NOMO-1 (cell line): ENCODE data around the gene SNX25.
A peak's percentile ranks its signal among the peaks of the same experiment; 100 is the strongest.

Source experiments
- DNase-seq, 2 experiments: peaks; one replicate each; lab custom pipeline; 2025; ENCODE audit not compliant: unreplicated experiment in 2 of 2; lab: John Stamatoyannopoulos, UW

Gene SNX25

DNA sequence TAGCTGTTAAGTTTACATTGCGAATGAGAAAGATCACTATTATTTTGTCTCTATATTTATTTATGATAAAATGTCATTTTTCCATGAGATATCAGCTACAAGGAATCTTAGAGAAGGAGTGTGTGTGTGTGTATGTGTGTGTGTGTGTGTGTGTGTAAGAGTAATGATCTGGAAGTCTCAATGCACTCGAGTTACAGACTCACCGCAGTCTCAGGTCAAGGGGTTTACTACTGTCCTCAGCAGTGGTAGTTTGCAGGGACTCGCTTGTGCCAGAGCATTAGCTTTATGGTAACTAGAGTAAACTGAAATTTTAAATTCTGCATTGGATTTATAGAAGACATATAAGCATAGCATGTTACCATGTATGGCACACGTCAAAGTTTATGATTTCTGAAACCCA lies 155.5 kb downstream of the SNX25 start:
- DNase-seq, result no peak

- DNase-seq, result no peak
Measured at GRCh38 chr4:185369731-185370130, 160.3 kb downstream of the SNX25 start.

- no peak for DNase-seq
Measured at GRCh38 chr4:185370268-185370949, 161.0 kb downstream of the SNX25 start.

GRCh38 chr4:185371702-185372101 lies 162.3 kb downstream of the SNX25 start:
- DNase-seq, result no peak

GRCh38 chr4:185374027-185374426 lies 164.6 kb downstream of the SNX25 start:
- no peak for DNase-seq

DNA sequence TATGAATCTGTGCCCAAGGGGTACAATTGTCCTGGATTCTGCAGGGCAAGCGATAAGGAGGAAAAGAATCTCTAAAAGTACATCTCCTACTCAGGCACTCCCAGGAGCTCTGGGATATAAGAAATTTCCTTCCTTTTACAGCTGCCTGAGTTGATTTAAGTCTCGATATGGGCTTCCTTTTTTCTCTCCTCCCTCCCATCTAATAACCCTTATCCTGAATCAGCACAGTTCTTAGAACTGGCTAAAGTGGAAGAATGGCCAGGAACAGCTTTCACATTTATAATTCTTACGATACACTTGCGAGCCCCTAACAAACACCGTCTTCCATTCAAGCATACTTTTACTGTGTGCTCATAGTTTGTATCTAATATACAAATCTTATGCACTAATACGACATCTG lies 165.2 kb downstream of the SNX25 start:
- no peak for DNase-seq

- no peak for DNase-seq
Measured at GRCh38 chr4:185378264-185378663, 168.9 kb downstream of the SNX25 start.

DNA sequence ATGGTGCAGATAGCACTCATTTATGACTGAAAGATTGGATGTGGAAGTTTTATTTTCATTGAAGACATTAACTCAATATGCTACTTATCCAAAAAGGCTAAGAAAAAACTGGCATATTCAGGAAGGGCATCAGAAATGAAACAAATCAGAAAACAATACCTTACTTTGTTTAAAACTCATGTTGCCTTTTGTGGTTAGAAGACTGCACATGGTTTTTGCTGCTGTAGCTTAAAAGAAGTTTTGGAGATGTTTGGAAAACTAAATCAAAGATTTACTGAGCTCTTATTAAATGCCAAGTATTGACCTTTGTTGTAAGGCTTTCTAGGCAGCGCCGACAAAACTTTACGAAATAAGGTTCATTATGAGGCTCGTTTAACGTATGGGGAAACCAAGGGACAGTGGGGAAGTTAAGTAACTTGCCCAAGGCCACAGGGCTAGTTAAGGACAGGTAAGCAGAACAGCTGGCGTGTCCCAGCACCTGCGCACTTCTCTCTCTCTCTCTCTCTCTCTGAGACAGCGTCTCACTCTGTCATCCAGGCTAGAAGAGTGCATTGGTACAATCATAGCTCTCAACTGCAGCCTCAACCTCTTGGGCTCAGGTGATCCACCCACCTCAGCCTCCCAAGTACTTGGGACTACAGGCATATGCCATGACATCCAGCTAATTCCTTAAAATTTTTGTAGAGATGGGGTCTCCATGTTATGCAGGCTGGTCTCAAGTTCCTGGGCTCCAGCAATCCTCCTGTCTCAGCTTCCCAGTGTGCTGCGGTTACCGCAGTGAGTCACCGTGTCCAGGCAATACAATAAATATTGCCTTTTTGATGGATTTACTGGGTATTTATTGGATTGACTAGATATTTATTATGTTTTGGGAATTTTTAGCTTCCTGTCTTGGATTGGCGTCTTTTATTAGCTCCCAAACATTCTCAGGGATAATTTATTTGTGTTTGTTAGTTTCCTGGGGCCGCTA lies 170.2 kb downstream of the SNX25 start:
- no peak for DNase-seq

- no peak for DNase-seq
Measured at GRCh38 chr4:185380320-185380719, 170.9 kb downstream of the SNX25 start.

GRCh38 chr4:185381288-185382196 lies 172.1 kb downstream of the SNX25 start:
- DNase-seq, result no peak

GRCh38 chr4:185382754-185383153 lies 173.4 kb downstream of the SNX25 start:
- DNase-seq, result no peak

DNA sequence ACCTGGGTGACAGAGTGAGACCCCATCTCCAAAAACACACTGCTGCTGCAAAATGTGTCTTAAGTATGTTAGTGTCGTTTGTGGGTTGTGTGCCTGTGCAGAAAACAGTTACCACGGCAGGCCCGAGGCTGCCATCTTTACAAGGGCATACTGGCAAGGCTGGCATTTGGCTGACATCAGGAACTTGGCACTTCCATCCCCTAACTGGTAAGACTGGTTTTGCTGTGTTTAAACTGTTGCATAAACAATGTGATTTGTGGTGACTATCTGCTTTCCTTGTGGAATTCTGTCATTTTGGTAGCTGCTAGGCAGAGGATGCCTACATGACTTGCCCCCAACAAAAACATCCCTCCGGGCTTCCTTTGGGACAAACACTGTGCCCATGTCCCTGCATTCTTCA lies 174.1 kb downstream of the SNX25 start:
- DNase-seq, result no peak

- DNase-seq, result no peak
Measured at GRCh38 chr4:185384061-185384460, 174.7 kb downstream of the SNX25 start.

DNA sequence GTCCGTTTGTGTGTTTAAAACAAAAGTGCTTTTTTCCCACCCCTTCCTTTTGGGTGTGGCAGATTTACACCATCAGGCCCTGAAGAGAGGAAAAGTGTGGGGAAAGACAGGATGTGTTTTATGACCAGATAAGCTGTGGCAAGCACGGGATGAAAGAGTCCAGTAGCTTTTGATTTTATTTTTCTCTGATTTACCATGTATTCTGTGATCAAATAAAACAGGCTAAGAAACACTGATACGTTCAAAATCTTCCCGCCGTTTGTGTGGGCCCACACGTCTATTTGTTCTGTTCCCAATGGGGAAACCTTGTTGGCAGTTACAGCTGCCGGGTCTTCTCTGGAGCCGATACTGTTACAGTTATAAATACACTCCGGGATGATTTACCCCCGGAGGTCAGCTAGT lies 175.5 kb downstream of the SNX25 start:
- DNase-seq, result peak; percentile 21 to 29

- DNase-seq, result no peak
Measured at GRCh38 chr4:185387957-185388356, 178.6 kb downstream of the SNX25 start.

DNA sequence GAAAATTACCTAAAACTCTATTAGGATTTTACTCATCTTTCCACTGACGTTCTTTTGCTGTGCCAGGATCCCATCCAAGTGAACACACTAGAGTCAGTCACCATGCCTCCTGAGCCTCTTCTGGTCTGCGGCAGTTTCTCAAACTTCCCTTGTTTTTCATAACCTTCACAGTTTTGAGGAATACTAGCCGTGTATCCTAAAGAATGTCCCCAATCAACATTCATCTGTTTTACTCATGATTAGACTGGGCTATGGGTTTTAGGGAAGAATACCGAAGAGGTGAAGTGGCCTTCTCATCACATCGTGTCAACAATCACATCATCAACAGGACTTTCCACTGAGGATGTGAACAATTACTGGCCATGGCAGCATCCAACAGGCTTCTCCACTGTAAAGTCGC lies 181.5 kb downstream of the SNX25 start:
- no peak for DNase-seq

DNA sequence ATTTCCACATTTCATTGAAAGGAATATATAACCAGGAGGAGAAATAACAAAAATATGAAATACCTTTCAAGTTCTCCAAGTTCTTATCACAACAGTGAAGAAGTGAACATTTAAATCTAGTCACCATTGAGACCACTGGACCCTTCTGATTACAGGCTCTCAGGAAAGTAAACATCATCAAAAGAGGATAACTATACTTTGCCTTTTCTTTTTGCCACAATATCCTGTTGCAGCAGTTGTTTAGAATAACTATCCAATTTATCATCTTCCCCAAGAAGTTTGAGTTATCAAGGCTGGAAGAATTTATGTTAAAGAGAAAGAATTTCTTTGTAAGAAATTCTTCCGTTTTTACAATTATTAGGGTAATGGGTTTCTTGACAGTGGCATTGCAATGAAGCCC lies 182.8 kb downstream of the SNX25 start:
- DNase-seq, result no peak

GRCh38 chr4:185394568-185395237 lies 185.3 kb downstream of the SNX25 start:
- DNase-seq, result no peak

DNA sequence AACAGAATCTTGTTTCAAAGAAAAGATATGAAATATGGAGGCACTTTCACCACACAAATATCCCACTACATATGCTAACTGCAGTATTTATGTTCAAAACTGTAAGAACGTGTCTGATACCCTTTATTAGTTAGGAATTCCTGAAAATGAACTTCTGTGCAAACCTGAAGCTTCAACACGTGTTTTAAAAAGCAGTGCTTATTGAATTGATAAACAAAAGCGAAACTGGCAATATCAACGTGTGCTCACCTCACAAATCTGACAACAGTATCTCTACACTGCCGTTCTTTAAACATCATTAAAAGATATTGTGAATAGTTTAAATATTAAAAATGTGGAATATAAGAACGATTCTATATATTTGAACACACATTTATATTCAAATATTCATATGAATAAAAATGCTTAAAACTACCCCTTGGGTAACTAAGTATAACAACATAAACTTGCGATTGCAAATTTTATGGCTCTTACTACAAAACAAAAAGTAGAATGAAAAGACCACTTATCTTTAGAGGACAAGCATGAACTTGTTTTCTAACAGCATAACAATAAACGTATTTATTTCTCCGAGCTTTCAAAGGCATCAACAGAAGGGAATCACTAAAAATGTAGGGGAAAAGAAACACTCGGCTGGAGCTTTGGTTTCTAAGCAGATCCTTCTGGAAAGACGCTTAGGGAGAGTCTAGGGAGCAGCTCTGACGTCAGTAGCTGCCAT lies 186.0 kb downstream of the SNX25 start, which contains the start of gene LRP2BP:
LRP2BP (minus strand) TSS at position 687 of the 718 bp plus-strand sequence. CDS start 17,738 bp downstream, outside the sequence.
- peak in 1 of 2 experiments; percentile 37 for DNase-seq
